NCI-H69 (cell line): ENCODE results near the gene OR5K4.

ENCODE experiments used
- DNase-seq: peaks from one replicate; lab custom pipeline; 2025; lab: John Stamatoyannopoulos, UW

Gene OR5K4, protein sequence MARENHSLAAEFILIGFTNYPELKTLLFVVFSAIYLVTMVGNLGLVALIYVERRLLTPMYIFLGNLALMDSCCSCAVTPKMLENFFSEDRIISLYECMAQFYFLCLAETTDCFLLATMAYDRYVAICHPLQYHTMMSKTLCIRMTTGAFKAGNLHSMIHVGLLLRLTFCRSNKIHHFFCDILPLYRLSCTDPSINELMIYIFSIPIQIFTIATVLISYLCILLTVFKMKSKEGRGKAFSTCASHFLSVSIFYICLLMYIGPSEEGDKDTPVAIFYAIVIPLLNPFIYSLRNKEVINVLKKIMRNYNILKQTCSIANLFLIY

DNA sequence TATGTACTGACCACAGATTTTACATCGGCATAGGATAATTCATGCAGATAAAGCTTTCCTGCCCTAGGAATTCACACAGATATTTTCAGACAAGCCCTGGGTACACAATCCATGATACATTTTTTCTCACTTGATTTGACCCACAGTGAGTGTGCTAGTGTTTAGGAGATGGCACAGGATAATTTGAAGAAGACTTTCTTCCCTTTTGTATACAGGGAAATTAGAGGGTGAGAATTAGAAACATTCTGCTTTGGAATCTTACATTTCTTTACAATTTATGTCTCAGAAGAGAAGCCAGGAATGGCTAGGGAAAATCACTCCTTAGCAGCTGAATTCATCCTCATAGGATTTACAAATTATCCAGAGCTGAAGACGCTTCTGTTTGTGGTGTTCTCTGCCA is at the start of gene OR5K4:
OR5K4 (plus strand) TSS at position 301 of the 400 bp plus-strand sequence; CDS start at position 301, 0 bp downstream.
- no peak for DNase-seq

GRCh38 chr3:98322101-98322500 is 31.6 kb upstream of the OR5K4 start:
- DNase-seq, result no peak

GRCh38 chr3:98322686-98323085 is 31.0 kb upstream of the OR5K4 start:
- DNase-seq, result no peak

GRCh38 chr3:98323425-98323824 is 30.2 kb upstream of the OR5K4 start:
- no peak for DNase-seq

DNA sequence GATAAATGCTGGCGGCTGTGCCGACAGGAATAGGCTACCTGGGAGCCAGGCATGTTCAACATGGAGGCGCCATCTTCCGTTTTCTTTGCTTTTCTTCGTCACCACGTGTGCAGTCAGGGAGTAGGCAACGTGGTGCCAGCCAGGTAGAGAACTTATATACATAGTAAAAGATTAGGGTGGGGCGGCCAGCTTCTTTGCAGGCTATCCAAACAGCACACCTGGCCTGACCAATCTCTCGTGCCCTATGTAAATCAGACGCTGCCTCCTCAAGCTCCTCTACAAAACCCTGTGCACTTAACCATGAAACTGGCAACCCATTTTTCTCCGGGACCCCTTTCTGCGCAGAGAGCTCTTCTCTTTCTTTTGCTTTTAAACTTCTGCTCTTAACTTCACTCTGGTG is 28.6 kb upstream of the OR5K4 start:
- peak; percentile 10 for DNase-seq

DNA sequence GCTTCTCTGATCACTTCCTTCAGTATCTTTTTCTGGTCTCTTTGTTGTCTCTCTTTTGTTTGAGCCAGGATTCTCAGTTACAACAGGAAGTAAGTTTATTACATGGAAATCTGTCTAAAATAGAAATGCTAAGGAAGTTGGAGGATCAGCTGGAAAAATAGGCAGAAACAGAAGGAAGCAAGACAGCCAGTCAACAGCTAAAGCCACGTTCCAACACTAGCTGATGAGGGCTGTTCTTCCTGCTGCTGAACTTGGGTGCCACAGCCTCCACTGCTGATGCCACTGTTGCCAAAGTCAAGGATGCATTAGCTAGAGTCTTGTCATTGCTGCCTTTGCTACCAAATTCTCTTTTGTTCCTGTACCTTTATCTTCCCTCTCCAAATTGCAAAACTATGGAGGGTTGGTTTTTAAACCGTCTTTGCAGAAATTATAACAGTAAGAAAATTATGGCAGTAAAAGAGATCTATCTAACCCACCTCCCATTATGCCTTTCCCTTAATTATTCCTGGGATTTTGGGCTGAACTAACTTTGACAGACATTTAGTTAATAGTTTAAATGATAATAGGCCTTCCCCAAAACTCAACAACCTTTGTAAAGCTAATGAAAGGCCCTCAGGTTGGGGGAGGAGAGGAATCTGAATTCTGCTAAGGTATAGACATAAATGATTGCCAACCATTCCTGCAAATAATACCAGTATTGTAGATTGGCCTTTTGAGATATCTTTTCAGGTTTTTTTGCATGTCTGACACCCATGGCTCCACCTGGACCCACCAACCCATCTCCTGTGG is 27.4 kb upstream of the OR5K4 start:
- no peak for DNase-seq

DNA sequence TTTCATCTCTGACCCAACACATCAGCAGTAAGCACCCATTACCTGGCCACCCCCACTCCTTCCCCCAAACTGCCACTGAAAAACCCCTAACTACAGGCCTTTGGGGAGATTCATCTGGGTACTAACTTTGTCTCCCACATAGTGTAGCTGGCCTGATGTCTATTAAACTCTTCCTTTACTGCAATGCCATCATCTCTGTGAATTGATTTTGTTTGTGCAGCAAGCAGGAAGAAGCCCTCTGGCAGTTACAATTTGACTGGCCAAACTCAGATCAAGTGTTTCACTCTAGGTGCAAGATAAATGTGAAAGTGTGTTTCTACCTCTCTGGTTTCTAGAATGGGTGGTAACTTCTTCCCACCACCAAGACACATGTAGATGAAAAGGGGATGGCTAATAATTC is 26.7 kb upstream of the OR5K4 start:
- DNase-seq, result no peak

- no peak for DNase-seq
These were observed 24.7 kb upstream of the OR5K4 start for GRCh38 chr3:98328933-98329332.

- peak; percentile 38 for DNase-seq
These were observed 24.1 kb upstream of the OR5K4 start for GRCh38 chr3:98329392-98330124.

- DNase-seq, result no peak
These were observed 22.3 kb upstream of the OR5K4 start for GRCh38 chr3:98331329-98331728.

- DNase-seq, result no peak
These were observed 19.6 kb upstream of the OR5K4 start for GRCh38 chr3:98333989-98334606.

DNA sequence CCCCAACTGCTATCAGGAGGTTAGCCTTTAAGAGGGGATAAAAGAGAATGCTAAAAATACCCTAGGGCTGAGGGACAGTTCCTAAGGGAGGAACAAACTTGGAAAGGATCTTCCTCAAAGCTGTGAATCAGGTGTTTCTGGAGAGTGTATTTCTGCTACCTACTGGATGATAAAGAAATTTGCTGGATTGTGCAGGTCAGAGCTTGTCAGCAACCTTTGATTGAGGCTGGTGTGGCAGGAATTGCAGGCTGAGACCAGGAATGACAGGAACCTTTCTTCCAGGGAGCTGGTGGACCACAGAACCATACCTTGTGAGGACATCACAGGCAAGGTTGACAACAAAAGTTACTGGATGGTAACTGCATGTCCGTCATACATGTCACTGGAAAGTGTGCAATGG is 14.6 kb upstream of the OR5K4 start:
- DNase-seq, result no peak

- DNase-seq, result no peak
These were observed 11.9 kb upstream of the OR5K4 start for GRCh38 chr3:98341758-98342157.

- peak; percentile 57 for DNase-seq
These were observed 9.8 kb upstream of the OR5K4 start for GRCh38 chr3:98343647-98344507.

DNA sequence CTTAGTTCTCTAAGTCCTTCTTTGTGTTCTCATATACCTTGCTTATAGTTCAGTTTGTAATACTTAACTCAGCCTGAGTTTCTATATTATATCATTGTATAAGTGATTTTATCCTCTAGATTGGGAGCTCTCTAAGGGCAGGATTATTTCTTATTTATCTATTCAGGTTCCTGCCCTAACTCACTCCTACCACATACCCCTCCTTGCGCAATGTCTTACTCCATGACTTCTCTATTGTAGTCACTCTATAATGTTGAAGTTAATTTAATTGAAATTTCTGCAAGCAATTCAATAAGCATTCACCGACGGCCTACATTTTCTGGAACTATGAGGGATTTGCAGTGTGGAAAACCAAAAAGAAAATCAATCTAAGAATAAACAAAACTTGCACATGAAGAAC is 3.6 kb upstream of the OR5K4 start:
- DNase-seq, result no peak

DNA sequence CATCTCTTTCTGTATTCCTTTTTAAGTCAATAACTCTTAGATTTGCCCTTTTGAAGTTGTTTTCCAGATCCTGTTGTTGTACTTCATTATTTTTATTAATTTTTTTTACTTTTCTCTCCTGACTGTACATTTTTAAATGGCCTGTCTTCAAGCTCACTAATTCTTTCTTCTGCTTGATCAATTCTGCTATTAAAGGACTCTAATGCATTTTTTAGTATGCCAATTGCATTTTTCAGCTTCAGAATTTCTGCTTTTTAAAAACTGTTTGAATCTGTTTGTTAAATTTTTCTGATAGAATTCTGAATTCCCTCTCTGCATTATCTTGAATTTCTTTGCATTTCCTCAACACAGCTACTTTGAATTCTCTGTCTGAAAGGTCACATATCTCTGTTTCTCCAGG is 5.6 kb downstream of the OR5K4 start:
- DNase-seq, result no peak

DNA sequence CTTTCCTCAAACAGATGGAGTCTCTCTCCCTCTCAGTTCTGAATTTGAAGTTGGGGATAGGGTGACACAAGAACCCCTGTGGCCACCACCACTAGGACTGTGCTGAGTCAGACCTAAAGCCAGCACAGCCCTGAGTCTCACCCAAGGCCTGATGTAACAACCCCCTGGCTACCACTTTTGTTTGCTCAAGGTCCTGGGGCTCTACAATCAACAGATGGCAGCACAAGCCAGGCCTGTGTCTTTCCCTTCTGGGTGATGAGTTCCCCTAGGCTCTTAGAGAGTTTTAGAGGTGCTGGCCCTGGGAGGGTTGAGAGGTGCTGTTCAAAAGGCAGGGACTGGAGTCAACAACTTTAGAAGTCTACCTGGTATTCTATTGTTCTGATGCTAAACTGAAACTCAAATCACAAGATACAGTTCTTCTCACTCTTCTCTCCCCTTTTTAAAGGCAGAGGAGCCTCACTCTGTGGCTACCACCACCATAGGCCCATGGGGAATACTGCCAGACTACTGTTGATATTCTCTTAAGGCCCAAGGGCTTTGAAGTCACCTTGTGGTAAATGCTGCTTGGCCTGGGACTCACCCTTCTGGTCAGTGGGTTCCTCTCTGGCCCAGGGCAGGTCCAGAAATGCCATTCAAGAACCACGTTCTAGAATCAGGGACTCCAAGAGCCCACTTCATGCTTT is 6.5 kb downstream of the OR5K4 start:
- DNase-seq, result peak; percentile 5

DNA sequence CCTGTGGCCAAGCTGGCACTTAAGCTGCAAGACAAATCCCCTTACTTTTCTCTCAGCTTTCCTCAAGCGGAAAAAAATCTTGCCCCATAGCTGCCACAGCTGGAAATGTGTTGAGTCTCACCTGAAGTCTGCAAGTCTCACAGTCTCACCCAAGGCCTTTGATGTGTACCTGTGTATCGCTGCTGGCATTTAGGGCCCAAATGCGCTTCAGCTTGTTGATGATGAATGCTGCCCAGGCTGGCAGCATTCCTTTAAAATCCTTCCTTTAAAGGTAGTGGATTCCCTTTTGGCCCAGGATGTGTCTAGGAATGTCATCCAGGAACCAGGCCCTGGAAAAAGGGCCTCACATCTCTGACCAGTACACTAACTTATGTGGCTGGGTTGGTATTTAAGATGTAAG is 7.0 kb downstream of the OR5K4 start:
- no peak for DNase-seq

GRCh38 chr3:98361289-98361688 is 7.6 kb downstream of the OR5K4 start:
- no peak for DNase-seq

DNA sequence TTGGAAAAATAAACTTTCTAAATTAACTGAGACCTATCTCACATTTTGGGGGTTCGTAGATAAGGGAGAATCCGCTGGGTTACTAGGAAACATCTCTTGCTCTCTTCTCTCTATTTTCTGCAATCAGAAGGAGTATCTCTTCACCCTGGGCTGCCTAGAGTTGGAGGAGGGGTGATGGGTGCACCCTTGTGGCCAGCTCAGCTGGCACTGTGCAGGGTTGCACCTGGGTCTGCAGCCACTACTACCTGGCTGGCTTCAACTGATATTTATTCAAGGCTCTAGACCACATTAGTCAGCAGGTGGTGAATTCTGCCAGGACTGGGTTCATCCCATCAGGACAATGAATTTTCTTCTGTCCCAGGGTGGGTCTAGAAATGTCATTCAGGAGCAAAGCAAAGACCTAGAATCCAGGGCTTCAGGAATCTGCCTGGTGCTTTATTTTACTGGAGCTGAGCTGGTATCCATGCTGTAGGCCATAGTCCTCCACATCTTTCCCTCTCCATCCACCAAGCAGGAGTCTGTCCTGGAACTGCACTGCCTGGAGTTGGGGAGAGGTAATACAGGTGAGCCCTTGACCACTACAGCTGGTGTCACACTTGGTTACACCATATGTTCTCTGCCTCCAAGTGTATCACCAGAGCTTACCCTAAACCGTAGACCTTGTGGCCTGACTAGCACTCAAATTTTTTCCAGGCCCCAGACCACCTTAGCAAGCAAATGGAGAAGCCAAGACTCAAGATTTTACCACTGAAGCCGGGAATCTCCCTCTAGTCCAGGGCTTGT is 14.0 kb downstream of the OR5K4 start:
- no peak for DNase-seq
